WTC11 (cell line): ENCODE data around the gene PROB1. TPM values are rescaled to one million over a fixed set of nuclear protein-coding genes. Genes with fewer than 3 reads are reported as not detected.

Experiments
- ATAC-seq: fragments of 200-7000 bp; cut with Tn5 transposase; 2 replicates; pipeline ENCODE4 v1.10.0; 2021; ENCODE audit warnings: mild to moderate bottlenecking, moderate library complexity
- CTCF ChIA-PET: fragments of 300-600 bp; sonication (Branson Sonifier 250); formaldehyde crosslinking; loops from one replicate; lab custom pipeline; 2021; ENCODE audit warnings: antibody characterized with exemption; lab: Charles Lee
- POLR2A ChIA-PET: fragments of 350-600 bp; sonication (Branson Sonifier 250); formaldehyde crosslinking; loops from one replicate; lab custom pipeline; 2021; ENCODE audit warnings: antibody characterized with exemption; lab: Charles Lee
- DNase-seq: peaks from one replicate; pipeline ENCODE4 v3.0.0; 2021; ENCODE audit warnings: low spot score
- H3K27ac Mint-ChIP-seq: 2 replicates; pipeline ENCODE4 v1.8.0; 2021; ENCODE audit warnings: mixed read lengths
- H3K27me3 Mint-ChIP-seq: 2 replicates; pipeline ENCODE4 v1.8.0; 2021; ENCODE audit warnings: low read depth, mild to moderate bottlenecking, moderate library complexity, mixed read lengths
- H3K36me3 Mint-ChIP-seq: 2 replicates; pipeline ENCODE4 v1.8.0; 2021; ENCODE audit warnings: mixed read lengths
- H3K4me1 Mint-ChIP-seq: 2 replicates; pipeline ENCODE4 v1.8.0; 2022; ENCODE audit warnings: mixed read lengths
- H3K4me3 Mint-ChIP-seq: 2 replicates; pipeline ENCODE4 v1.8.0; 2021; ENCODE audit warnings: mild to moderate bottlenecking, moderate library complexity, mixed read lengths
- H3K9me3 Mint-ChIP-seq: 2 replicates; pipeline ENCODE4 v1.8.0; 2021; ENCODE audit warnings: mixed read lengths
- E2F1 ChIP-seq: sonication (generic); formaldehyde crosslinking; IDR thresholded peaks from 2 replicates; pipeline ENCODE4 v1.8.0; 2022; ENCODE audit warnings: mild to moderate bottlenecking, missing genetic modification reagents
- ERG ChIP-seq: fragments of 250-450 bp; sonication (Bioruptor Pico); IDR thresholded peaks from 2 replicates; pipeline ENCODE4 v1.8.0; 2021; ENCODE audit warnings: mild to moderate bottlenecking
- FOXK1 ChIP-seq: sonication (generic); formaldehyde crosslinking; IDR thresholded peaks from 2 replicates; pipeline ENCODE4 v1.8.0; 2022; ENCODE audit warnings: mild to moderate bottlenecking, moderate library complexity, missing genetic modification reagents
- FOXP1 ChIP-seq: sonication (generic); formaldehyde crosslinking; IDR thresholded peaks from 2 replicates; pipeline ENCODE4 v1.8.0; 2022; ENCODE audit warnings: missing genetic modification reagents, mild to moderate bottlenecking, moderate library complexity, borderline replicate concordance
- GTF2I ChIP-seq: fragments of 250-450 bp; sonication (Bioruptor Pico); conservative IDR thresholded peaks from 2 replicates; pipeline ENCODE4 v1.4.0; 2021; ENCODE audit warnings: mild to moderate bottlenecking
- IRF2 ChIP-seq: sonication (generic); formaldehyde crosslinking; IDR thresholded peaks from 2 replicates; pipeline ENCODE4 v1.8.0; 2022; ENCODE audit warnings: low read depth, missing genetic modification reagents, borderline replicate concordance
- KAT7 ChIP-seq: sonication (generic); formaldehyde crosslinking; IDR thresholded peaks from 2 replicates; pipeline ENCODE4 v1.8.1; 2023; ENCODE audit warnings: missing genetic modification reagents, mild to moderate bottlenecking, borderline replicate concordance
- NFYB ChIP-seq: sonication (generic); formaldehyde crosslinking; conservative IDR thresholded peaks from 2 replicates; pipeline ENCODE4 v1.8.0; 2022; ENCODE audit warnings: low read depth, missing genetic modification reagents
- NR2C2 ChIP-seq: sonication (generic); formaldehyde crosslinking; IDR thresholded peaks from 2 replicates; pipeline ENCODE4 v1.8.0; 2022; ENCODE audit warnings: mild to moderate bottlenecking, missing genetic modification reagents
- PRRX2 ChIP-seq: fragments of 250-450 bp; sonication (Bioruptor Pico); IDR thresholded peaks from 2 replicates; pipeline ENCODE4 v1.8.0; 2021; ENCODE audit warnings: mild to moderate bottlenecking
- RORB ChIP-seq: fragments of 250-450 bp; sonication (Bioruptor Pico); IDR thresholded peaks from 2 replicates; pipeline ENCODE4 v1.9.0; 2021; ENCODE audit warnings: mild to moderate bottlenecking
- SMAD3 ChIP-seq: sonication (generic); formaldehyde crosslinking; IDR thresholded peaks from 2 replicates; pipeline ENCODE4 v1.8.0; 2022; ENCODE audit warnings: missing genetic modification reagents, mild to moderate bottlenecking, borderline replicate concordance
- SMAD4 ChIP-seq: sonication (generic); formaldehyde crosslinking; IDR thresholded peaks from 2 replicates; pipeline ENCODE4 v1.8.0; 2022; ENCODE audit warnings: mild to moderate bottlenecking, missing genetic modification reagents
- SP1 ChIP-seq: sonication (generic); formaldehyde crosslinking; conservative IDR thresholded peaks from 2 replicates; pipeline ENCODE4 v1.8.1; 2022; ENCODE audit warnings: missing genetic modification reagents
- TP53 ChIP-seq: sonication (generic); formaldehyde crosslinking; IDR thresholded peaks from 2 replicates; pipeline ENCODE4 v1.8.1; 2023; ENCODE audit warnings: mild to moderate bottlenecking, missing genetic modification reagents
- ZNF232 ChIP-seq: sonication (generic); formaldehyde crosslinking; IDR thresholded peaks from 2 replicates; pipeline ENCODE4 v1.8.0; 2022; ENCODE audit warnings: mild to moderate bottlenecking, missing genetic modification reagents
- ZNF396 ChIP-seq: fragments of 250-450 bp; sonication (Bioruptor Pico); IDR thresholded peaks from 2 replicates; pipeline ENCODE4 v1.8.0; 2021; ENCODE audit warnings: mild to moderate bottlenecking, moderate library complexity, borderline replicate concordance
- ZNF425 ChIP-seq: fragments of 250-450 bp; sonication (Bioruptor Pico); conservative IDR thresholded peaks from 2 replicates; pipeline ENCODE4 v1.9.0; 2021; ENCODE audit warnings: mild to moderate bottlenecking
- ZNF671 ChIP-seq: fragments of 250-450 bp; sonication (Bioruptor Pico); IDR thresholded peaks from 2 replicates; pipeline ENCODE4 v1.8.0; 2021; ENCODE audit warnings: mild to moderate bottlenecking
- total RNA-seq: library from RNA; stranded (reverse); gene quantifications from 3 replicates; pipeline ENCODE4 v1.2.3, GENCODE V29; 2021
- TF ChIP-seq, protein P1 (sequence below): sonication (generic); formaldehyde crosslinking; IDR thresholded peaks from 2 replicates; pipeline ENCODE4 v1.8.0; 2023; ENCODE audit warnings: missing genetic modification reagents, mild to moderate bottlenecking, borderline replicate concordance
- TF ChIP-seq, protein P2 (sequence below): sonication (generic); formaldehyde crosslinking; IDR thresholded peaks from 2 replicates; pipeline ENCODE4 v1.8.0; 2022; ENCODE audit warnings: mild to moderate bottlenecking, missing genetic modification reagents
- TF ChIP-seq, protein P3 (sequence below): sonication (generic); formaldehyde crosslinking; conservative IDR thresholded peaks from 2 replicates; pipeline ENCODE4 v1.8.1; 2022; ENCODE audit warnings: mild to moderate bottlenecking, missing genetic modification reagents
- TF ChIP-seq, protein P4 (sequence below): sonication (generic); formaldehyde crosslinking; IDR thresholded peaks from 2 replicates; pipeline ENCODE4 v1.8.1; 2022; ENCODE audit warnings: low read depth, missing genetic modification reagents, borderline replicate concordance
- TF ChIP-seq, protein P5 (sequence below): sonication (generic); formaldehyde crosslinking; IDR thresholded peaks from 2 replicates; pipeline ENCODE4 v1.8.0; 2022; ENCODE audit warnings: mild to moderate bottlenecking, missing genetic modification reagents

Gene PROB1
- total RNA-seq, 1 experiment from 2014 or later, result 2.5 TPM

GRCh38 chr5:139430015-139430414 is 35.1 kb upstream of the PROB1 start (continued):
- TF ChIP-seq, protein P1, sequence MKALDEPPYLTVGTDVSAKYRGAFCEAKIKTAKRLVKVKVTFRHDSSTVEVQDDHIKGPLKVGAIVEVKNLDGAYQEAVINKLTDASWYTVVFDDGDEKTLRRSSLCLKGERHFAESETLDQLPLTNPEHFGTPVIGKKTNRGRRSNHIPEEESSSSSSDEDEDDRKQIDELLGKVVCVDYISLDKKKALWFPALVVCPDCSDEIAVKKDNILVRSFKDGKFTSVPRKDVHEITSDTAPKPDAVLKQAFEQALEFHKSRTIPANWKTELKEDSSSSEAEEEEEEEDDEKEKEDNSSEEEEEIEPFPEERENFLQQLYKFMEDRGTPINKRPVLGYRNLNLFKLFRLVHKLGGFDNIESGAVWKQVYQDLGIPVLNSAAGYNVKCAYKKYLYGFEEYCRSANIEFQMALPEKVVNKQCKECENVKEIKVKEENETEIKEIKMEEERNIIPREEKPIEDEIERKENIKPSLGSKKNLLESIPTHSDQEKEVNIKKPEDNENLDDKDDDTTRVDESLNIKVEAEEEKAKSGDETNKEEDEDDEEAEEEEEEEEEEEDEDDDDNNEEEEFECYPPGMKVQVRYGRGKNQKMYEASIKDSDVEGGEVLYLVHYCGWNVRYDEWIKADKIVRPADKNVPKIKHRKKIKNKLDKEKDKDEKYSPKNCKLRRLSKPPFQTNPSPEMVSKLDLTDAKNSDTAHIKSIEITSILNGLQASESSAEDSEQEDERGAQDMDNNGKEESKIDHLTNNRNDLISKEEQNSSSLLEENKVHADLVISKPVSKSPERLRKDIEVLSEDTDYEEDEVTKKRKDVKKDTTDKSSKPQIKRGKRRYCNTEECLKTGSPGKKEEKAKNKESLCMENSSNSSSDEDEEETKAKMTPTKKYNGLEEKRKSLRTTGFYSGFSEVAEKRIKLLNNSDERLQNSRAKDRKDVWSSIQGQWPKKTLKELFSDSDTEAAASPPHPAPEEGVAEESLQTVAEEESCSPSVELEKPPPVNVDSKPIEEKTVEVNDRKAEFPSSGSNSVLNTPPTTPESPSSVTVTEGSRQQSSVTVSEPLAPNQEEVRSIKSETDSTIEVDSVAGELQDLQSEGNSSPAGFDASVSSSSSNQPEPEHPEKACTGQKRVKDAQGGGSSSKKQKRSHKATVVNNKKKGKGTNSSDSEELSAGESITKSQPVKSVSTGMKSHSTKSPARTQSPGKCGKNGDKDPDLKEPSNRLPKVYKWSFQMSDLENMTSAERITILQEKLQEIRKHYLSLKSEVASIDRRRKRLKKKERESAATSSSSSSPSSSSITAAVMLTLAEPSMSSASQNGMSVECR, result no peak
- TF ChIP-seq IRF2 (CRISPR knock-in tag) (no peak), ERG (CRISPR knock-in tag) (no peak), ZNF425 (no peak), NR2C2 (CRISPR knock-in tag) (no peak), ZNF671 (CRISPR knock-in tag) (no peak), SMAD3 (CRISPR knock-in tag) (no peak), ZNF232 (CRISPR knock-in tag) (no peak), SP1 (CRISPR knock-in tag) (no peak)
- TF ChIP-seq, protein P2, sequence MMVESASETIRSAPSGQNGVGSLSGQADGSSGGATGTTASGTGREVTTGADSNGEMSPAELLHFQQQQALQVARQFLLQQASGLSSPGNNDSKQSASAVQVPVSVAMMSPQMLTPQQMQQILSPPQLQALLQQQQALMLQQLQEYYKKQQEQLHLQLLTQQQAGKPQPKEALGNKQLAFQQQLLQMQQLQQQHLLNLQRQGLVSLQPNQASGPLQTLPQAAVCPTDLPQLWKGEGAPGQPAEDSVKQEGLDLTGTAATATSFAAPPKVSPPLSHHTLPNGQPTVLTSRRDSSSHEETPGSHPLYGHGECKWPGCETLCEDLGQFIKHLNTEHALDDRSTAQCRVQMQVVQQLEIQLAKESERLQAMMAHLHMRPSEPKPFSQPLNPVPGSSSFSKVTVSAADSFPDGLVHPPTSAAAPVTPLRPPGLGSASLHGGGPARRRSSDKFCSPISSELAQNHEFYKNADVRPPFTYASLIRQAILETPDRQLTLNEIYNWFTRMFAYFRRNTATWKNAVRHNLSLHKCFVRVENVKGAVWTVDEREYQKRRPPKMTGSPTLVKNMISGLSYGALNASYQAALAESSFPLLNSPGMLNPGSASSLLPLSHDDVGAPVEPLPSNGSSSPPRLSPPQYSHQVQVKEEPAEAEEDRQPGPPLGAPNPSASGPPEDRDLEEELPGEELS, result no peak
- TF ChIP-seq, all 79 proteins: peak for 0

DNA sequence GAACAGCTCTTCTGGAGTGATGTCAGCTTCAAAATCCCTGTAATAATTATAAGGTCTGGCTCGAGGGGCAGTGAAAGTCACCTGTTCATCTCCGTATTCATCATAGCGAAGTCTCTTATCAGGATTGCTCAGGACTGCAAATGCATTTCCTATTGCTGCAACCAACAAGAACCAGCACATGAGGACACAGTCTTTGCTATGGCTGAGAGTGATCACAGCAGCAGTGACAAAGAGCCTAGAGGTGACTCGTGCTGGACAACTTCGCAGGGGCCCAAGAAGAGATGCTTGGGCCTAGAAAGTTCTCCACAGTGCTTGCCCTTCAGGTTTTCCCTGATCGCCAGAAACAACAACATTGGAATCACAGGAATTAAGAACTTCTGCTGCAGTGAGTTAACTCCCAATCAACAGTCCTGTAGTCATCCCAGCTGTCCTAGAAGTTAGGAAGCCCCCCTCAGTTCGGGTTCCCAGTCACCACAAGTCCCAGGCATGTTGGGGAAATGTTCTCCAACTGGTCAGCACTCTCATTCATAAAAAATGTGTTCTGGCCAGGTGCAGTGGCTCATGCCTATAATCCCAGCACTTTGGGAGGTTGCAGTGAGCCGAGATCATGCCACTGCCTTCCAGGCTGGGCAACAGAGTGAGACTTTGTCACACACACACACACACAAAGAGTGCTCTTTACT is 31.4 kb upstream of the PROB1 start:
- peaks cover 31% of the 10 kb centered on the region for H3K36me3 Mint-ChIP-seq
- H3K27ac Mint-ChIP-seq, result 0 out of 2 replicates have a peak overlapping the region, but pooled peaks have one; percentile 19
- ATAC-seq (no peak), DNase-seq (no peak)
- CTCF ChIA-PET, result interaction anchor here (9.6 kb wide), 1 partner anchor 89 kb away, joined by 208 read pairs; no protein-coding TSS in a partner anchor
- POLR2A ChIA-PET, result no interaction called here
- no peak overlapping the region for H3K4me3 Mint-ChIP-seq
- no peaks in the 10 kb centered on the region for H3K9me3 Mint-ChIP-seq
- H3K4me1 Mint-ChIP-seq, result no peaks in the 10 kb centered on the region
- no peaks in the 10 kb centered on the region for H3K27me3 Mint-ChIP-seq
- TF ChIP-seq ZNF232 (CRISPR knock-in tag) (no peak), GTF2I (CRISPR knock-in tag) (no peak), TP53 (no peak), E2F1 (CRISPR knock-in tag) (no peak), FOXK1 (CRISPR knock-in tag) (no peak), KAT7 (no peak), SMAD4 (CRISPR knock-in tag) (no peak), PRRX2 (CRISPR knock-in tag) (no peak), RORB (no peak), FOXP1 (CRISPR knock-in tag) (no peak), NFYB (no peak), ZNF396 (no peak)
- TF ChIP-seq, protein P3, sequence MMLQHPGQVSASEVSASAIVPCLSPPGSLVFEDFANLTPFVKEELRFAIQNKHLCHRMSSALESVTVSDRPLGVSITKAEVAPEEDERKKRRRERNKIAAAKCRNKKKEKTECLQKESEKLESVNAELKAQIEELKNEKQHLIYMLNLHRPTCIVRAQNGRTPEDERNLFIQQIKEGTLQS (CRISPR knock-in tag), result no peak
- TF ChIP-seq, protein P4, sequence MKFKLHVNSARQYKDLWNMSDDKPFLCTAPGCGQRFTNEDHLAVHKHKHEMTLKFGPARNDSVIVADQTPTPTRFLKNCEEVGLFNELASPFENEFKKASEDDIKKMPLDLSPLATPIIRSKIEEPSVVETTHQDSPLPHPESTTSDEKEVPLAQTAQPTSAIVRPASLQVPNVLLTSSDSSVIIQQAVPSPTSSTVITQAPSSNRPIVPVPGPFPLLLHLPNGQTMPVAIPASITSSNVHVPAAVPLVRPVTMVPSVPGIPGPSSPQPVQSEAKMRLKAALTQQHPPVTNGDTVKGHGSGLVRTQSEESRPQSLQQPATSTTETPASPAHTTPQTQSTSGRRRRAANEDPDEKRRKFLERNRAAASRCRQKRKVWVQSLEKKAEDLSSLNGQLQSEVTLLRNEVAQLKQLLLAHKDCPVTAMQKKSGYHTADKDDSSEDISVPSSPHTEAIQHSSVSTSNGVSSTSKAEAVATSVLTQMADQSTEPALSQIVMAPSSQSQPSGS (CRISPR knock-in tag), result no peak
- TF ChIP-seq, protein P5, sequence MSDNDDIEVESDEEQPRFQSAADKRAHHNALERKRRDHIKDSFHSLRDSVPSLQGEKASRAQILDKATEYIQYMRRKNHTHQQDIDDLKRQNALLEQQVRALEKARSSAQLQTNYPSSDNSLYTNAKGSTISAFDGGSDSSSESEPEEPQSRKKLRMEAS (CRISPR knock-in tag), result no peak
